HG02870 (cell line): ENCODE results near the gene MRPS14.
A peak's percentile ranks its signal among the peaks of the same experiment; 100 is the strongest.

Source experiments
- ATAC-seq: cut with Tn5 transposase; IDR thresholded peaks from one replicate; pipeline ENCODE4 v1.9.1; 2021; ENCODE audit warnings: mild to moderate bottlenecking, moderate library complexity; ENCODE audit not compliant: unreplicated experiment

MRPS14 gene

GRCh38 chr1:174988986-174989385 is 34.2 kb downstream of the MRPS14 start:
- ATAC-seq = peak; percentile 74

- ATAC-seq = no peak
These were observed 34.7 kb downstream of the MRPS14 start for GRCh38 chr1:174988539-174988938.

DNA sequence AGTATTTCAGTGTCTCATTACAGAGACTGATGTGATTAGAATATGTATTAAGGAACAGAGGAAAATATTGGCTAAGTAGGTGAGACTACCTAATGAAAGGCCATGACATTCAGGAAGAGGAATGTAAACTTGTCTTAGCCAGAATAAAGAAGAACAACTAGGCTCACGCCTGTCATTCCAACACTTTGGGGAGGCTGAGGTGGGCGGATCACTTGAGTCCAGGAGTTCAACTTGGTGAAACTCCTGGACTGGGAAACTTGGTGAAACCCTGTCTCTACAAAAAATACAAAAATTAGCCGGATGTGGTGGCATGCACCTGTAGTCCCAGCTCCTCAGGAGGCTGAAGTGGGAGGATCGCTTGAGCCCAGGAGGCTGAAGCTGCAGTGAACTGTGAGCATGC is 38.3 kb downstream of the MRPS14 start:
- no peak for ATAC-seq

DNA sequence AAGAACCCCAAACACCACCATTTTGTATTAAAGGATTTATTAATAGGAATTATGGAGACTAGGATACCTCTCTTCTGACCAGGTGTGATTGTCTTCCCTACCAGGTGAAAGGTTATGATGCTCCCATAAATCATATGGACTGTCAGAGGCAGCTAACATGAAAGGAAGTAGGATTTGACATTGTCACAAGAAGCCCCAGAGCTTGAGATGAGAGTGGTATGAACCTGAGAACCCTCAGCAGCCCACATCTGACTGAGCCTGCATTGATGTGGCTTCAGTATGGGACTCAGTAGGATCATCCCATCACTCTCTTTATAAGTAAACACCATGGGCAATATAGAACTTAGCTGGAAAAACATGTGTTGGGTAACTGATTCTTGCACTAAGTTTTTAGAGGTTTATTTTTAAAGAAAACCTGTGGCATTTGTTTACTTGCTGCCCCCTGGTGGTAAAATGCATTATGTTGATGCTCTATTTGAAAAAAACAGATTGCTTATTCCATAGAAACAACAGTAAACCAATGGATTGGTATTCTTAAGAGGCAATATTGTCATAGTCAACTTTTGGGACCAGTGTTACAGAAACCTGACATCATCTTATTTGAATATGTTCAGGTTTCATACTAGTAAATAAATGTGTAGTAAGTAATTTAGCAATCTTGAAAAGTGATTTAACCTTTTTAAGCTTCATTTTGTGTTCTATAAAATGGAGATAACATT is 40.1 kb downstream of the MRPS14 start:
- ATAC-seq = no peak

DNA sequence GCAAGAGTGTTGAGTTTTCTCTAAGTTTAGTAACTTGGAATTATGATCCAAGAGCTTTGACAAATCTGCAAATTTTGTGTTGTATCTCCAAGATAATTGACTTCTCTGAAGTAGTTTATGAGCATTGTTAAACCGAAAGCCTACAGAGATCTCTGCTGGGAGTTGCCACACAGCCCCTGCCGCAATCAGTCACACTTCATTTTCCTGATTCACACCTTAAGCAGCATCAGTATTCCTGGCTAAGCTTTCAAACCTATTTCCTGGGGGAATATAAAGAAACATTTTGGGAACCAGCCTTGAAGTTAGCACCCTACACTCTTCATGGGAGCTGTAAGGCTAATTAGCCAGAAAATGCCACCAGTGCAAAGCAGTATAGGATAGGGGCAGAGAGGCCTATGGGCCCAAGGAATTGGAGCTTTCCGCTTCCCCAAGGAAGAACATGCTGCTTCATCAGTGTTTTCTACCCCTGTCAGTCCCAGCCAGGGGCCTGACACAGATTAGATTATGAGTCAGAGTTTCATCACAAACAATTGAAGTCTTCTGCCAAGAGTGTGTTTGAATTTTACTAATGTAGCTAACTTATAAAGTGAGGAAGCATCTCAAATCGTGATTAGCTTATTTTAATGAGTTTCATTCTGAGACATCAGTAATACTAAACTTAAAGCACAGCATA is 46.7 kb downstream of the MRPS14 start:
- ATAC-seq = no peak

- ATAC-seq = no peak
These were observed 47.5 kb downstream of the MRPS14 start for GRCh38 chr1:174975764-174976163.

- ATAC-seq = no peak
These were observed 48.5 kb downstream of the MRPS14 start for GRCh38 chr1:174974711-174975119.

DNA sequence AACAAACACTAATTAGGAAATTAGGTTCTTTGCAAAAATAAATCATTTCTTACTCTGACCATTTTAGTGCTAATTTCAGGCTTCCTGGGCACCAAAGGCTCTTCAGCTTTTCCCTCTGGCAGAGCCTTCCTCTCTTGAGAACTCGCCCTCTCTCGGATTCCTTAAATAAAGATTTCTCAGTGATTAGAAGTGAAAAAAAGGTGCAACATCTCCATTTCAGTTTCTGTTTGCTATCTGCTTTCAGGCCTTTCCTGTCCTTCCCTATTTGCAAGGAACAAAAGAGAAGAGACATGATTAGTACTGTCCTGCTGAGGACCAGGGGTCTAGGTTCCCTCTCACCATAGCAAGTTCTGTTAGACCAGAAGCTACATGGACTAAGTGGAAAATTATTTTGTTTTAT is 51.3 kb downstream of the MRPS14 start:
- ATAC-seq = no peak

GRCh38 chr1:174971466-174971865 is 51.8 kb downstream of the MRPS14 start:
- no peak for ATAC-seq

- peak; percentile 40 for ATAC-seq
These were observed 53.2 kb downstream of the MRPS14 start for GRCh38 chr1:174969977-174970376.

DNA sequence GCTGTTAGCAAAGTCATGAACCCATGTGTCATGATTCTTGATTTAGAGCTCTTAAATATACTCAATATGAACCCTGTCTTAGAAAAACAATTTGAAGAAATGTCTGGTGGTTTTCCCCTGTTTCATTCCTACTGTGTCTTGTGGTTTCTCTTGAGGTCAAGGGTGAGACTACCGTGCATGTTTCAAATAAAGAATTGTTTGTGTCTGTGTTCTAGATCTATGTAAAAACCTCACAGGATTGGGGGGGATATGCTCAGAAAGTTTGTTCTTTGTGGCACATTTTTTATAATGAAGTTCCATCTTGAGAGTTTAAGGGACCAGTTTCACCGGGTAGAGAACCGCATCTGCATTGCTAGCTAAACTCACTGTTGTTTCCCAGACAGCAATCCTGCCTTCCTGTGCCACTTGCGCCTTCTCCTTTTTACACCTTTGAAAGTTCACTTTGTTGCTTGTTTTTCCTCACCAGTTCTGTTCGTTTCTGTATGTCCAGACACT is 54.4 kb downstream of the MRPS14 start:
- peak; percentile 86 for ATAC-seq

GRCh38 chr1:174967845-174968705 is 55.1 kb downstream of the MRPS14 start:
- ATAC-seq = no peak

DNA sequence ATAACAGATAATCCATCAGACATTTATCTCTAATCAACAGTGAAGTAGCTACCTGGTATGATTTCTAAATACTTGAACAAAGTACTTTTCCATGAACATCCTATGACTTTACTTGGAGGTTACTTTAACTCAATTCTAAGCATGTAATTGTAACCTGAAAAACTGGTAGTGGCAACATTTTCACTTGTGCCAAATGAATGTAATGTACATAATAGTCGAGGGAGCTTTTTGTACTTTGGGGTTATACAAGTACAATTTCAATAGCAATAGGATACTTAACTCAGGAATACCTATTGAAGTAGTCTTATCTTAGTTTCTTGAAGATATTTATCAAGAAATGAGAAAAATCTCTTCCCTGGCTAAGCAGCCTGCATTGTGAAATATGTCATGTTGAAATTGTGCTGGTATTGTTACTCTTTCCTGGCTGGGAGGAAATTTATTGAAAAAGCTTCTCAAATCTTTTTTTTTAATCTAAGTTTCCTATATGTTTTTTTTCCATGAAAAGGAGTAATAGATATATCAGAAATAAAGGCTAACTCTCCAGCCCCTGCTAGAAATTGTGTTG is 57.1 kb downstream of the MRPS14 start:
- no peak for ATAC-seq

DNA sequence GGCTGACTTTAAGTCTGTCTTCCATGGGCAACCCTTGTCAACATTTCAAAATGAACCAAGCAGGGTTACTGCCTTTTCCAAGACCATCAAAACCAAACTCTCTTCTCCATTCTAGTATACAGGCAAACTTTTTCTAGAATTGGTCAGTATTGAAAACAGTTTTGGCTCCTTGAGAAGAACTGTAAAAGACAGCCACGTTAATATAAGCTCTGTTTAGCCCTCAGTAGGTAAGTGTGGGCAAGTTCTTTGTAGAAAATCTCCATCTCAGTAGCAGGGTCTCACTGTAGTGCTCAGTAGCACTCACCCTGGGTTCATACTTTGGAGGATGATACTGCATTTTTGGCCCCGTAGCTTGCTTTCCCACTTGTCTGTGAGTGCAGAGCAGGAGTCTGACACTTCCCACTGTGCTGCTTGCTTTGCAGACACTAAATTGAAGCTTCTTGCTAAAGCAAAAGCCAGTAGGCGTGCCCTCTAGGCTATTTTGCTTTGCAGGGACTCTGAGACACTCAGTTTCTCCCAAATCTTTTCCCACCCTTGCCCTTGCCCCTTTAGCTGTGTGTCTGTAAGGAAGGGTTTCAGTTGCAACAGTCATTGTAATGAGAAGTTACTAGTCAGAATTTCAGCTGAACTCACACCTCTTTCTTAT is 57.7 kb downstream of the MRPS14 start:
- no peak for ATAC-seq

GRCh38 chr1:174964972-174965361 is 58.3 kb downstream of the MRPS14 start:
- no peak for ATAC-seq

- ATAC-seq = peak; percentile 47
These were observed 58.8 kb downstream of the MRPS14 start for GRCh38 chr1:174964261-174964971.

DNA sequence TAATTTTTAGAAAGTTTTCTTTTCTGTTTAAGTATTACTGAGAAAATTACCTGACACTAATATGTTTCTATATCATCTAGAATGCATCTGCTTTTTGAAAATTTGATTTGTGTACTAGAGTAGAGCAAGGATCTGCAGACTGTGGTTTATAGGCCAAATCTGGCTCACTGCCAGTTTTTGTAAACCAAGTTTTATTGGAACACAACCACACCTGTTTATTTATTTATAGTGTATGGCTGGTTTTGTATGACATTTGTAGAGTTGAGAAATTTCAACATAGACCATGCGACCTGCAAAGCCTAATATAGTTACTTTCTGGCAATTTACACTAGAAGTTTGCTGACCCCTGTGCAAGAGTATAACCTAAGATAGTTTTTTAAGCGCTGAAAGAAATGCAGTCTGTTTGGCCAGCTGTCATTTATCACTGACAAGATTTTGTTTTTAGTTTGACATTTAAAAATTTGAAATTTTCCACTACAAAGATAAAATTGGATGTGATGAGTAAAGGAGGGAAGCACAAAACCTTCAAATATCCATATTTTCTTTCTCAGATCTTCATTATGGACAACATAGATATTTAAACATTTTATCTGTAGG is 59.6 kb downstream of the MRPS14 start:
- no peak for ATAC-seq
